HG02885 (cell line): Measurements from ENCODE around the gene TAS2R50.

Experiments
- ATAC-seq: cut with Tn5 transposase; IDR thresholded peaks from one replicate; pipeline ENCODE4 v1.9.1; 2021; ENCODE audit warnings: mild to moderate bottlenecking; ENCODE audit not compliant: unreplicated experiment, poor library complexity

Gene TAS2R50

GRCh38 chr12:10957741-10958140 lies 29.0 kb downstream of the TAS2R50 start:
- ATAC-seq, result no peak

GRCh38 chr12:10956085-10956484 lies 30.6 kb downstream of the TAS2R50 start:
- no peak for ATAC-seq

GRCh38 chr12:10952645-10953044 lies 34.1 kb downstream of the TAS2R50 start:
- no peak for ATAC-seq

GRCh38 chr12:10943167-10943566 lies 43.5 kb downstream of the TAS2R50 start:
- ATAC-seq, result no peak

GRCh38 chr12:10941916-10942607 lies 44.6 kb downstream of the TAS2R50 start:
- ATAC-seq, result no peak

DNA sequence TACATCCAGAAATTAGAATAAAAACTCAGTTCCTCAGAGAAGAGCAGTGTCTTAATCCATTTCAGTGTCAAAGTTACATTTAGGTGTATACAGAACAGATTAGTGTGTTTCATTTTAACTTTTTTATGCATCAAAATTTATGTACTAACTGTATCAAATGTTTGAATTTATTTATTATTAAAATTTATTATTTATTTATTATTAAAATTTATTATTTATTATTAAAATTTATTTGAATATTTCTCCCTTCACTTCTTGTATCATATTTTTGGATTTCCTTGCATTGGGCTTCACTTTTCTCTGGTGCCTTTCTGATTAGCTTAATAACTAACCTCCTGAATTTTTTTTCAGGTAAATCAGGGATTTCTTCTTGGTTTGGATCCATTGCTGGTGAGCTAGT lies 45.3 kb downstream of the TAS2R50 start:
- no peak for ATAC-seq

- ATAC-seq, result no peak
These were observed 46.3 kb downstream of the TAS2R50 start for GRCh38 chr12:10940389-10940788.

- no peak for ATAC-seq
These were observed 47.5 kb downstream of the TAS2R50 start, which contains the start of gene TAS2R14 for GRCh38 chr12:10939163-10939562. Gene TAS2R14, minus strand, starts transcription at chr12:10939263. Its CDS starts 56 bp downstream, at chr12:10939207.

GRCh38 chr12:10936506-10936905 lies 50.2 kb downstream of the TAS2R50 start:
- ATAC-seq, result no peak
